Panc1 (cell line): Measurements from ENCODE around the gene BCL2L12. TPM values are rescaled to one million over a fixed set of nuclear protein-coding genes. Genes with fewer than 3 reads are reported as not detected.

Experiments
- ATAC-seq: fragments of 200-7000 bp; cut with Tn5 transposase; 2 replicates; pipeline ENCODE4 v1.9.1; 2020; ENCODE audit warnings: mild to moderate bottlenecking, moderate library complexity
- BruUV-seq: library from RNA; stranded (reverse); fragments of 400-500 nt; replicated peaks from 2 replicates; lab custom pipeline; 2021; lab: Mats Ljungman, UMichigan
- CTCF ChIA-PET: fragments of 300-600 bp; sonication (Branson Sonifier 250); formaldehyde crosslinking; loops from one replicate; lab custom pipeline; 2022; ENCODE audit warnings: antibody characterized with exemption; lab: Charles Lee
- POLR2A ChIA-PET: fragments of 300-600 bp; sonication (Branson Sonifier 250); formaldehyde crosslinking; loops from one replicate; lab custom pipeline; 2022; ENCODE audit warnings: antibody characterized with exemption; lab: Charles Lee
- DNase-seq: peaks from one replicate; pipeline ENCODE4 v3.0.0-alpha.2; 2010; ENCODE audit warnings: low read depth, low spot score
- H3K27ac ChIP-seq: 2 replicates; pipeline ENCODE4 v1.5.1; 2011; ENCODE audit warnings: mild to moderate bottlenecking, low read length, inconsistent platforms
- H3K27me3 ChIP-seq: fragments of 200-500 bp; sonication (Bioruptor generic); 2 replicates; pipeline ENCODE4 v1.6.0; 2014; ENCODE audit warnings: low read length, inconsistent platforms; ENCODE audit not compliant: control insufficient read depth, insufficient read depth
- H3K36me3 ChIP-seq: fragments of 200-500 bp; sonication (Bioruptor generic); 2 replicates; pipeline ENCODE4 v1.5.1; 2014; ENCODE audit warnings: inconsistent platforms, mild to moderate bottlenecking, low read length, moderate library complexity; ENCODE audit not compliant: control insufficient read depth, insufficient read depth
- H3K4me1 ChIP-seq: 2 replicates; pipeline ENCODE4 v1.5.1; 2011; ENCODE audit warnings: inconsistent platforms, mild to moderate bottlenecking, low read length, moderate library complexity; ENCODE audit not compliant: control insufficient read depth, insufficient read depth
- H3K4me3 ChIP-seq, 2 experiments: 2 replicates each; pipeline ENCODE4 v1.5.1; 2011 to 2012; ENCODE audit warnings: low read depth in 2 of 2, low read length in 2 of 2, mild to moderate bottlenecking in 2 of 2, inconsistent platforms in 1 of 2, moderate library complexity in 1 of 2
- H3K9me3 ChIP-seq: fragments of 200-500 bp; sonication (Bioruptor generic); 2 replicates; pipeline ENCODE4 v1.5.1; 2014; ENCODE audit warnings: low read depth, mild to moderate bottlenecking, inconsistent platforms, low read length, moderate library complexity; ENCODE audit not compliant: control insufficient read depth, insufficient read depth
- POLR2AphosphoS5 ChIP-seq: IDR thresholded peaks from 2 replicates; pipeline ENCODE4 v1.6.1; 2012; ENCODE audit warnings: mild to moderate bottlenecking, low read depth, low read length, moderate library complexity
- SIN3A ChIP-seq: IDR thresholded peaks from 2 replicates; pipeline ENCODE4 v1.6.1; 2012; ENCODE audit warnings: low read depth, mild to moderate bottlenecking, low read length, moderate library complexity, borderline replicate concordance; ENCODE audit not compliant: insufficient read depth
- TCF7L2 ChIP-seq: IDR thresholded peaks from 2 replicates; pipeline ENCODE4 v1.6.1; 2011; ENCODE audit warnings: mild to moderate bottlenecking, low read depth, low read length, inconsistent platforms
- in situ Hi-C: cut with HindIII; loops from 2 replicates; pipeline ENCODE4 v1.10.0; 2016; ENCODE audit warnings: low sequenced_read_pairs, low pct_unique_long_range_greater_than_20kb
- intact Hi-C: fragments of 100-400 bp; cut with micrococcal nuclease; formaldehyde crosslinking; loops from one replicate; pipeline ENCODE4 v1.10.0; 2022; ENCODE audit not compliant: unreplicated experiment
- total RNA-seq: library from RNA; stranded (reverse); gene quantifications from one replicate; pipeline ENCODE4 v1.2.1, GENCODE V29; 2021; ENCODE audit not compliant: unreplicated experiment
- TF ChIP-seq, protein P1 (sequence below), 2 experiments: IDR thresholded peaks; 2 replicates each; pipeline ENCODE4 v1.6.1; 2011 to 2012; ENCODE audit warnings: low read depth in 2 of 2, control low read depth in 1 of 2, low read length in 1 of 2, mild to moderate bottlenecking in 1 of 2, moderate library complexity in 1 of 2; ENCODE audit not compliant: insufficient read depth in 1 of 2
- TF ChIP-seq, protein P2 (sequence below): fragments of 450-650 bp; IDR thresholded peaks from 2 replicates; pipeline ENCODE4 v1.5.1; 2017; ENCODE audit warnings: mild to moderate bottlenecking

The BCL2L12 gene
- total RNA-seq, 1 experiment from 2014 or later = 69.6 TPM

DNA sequence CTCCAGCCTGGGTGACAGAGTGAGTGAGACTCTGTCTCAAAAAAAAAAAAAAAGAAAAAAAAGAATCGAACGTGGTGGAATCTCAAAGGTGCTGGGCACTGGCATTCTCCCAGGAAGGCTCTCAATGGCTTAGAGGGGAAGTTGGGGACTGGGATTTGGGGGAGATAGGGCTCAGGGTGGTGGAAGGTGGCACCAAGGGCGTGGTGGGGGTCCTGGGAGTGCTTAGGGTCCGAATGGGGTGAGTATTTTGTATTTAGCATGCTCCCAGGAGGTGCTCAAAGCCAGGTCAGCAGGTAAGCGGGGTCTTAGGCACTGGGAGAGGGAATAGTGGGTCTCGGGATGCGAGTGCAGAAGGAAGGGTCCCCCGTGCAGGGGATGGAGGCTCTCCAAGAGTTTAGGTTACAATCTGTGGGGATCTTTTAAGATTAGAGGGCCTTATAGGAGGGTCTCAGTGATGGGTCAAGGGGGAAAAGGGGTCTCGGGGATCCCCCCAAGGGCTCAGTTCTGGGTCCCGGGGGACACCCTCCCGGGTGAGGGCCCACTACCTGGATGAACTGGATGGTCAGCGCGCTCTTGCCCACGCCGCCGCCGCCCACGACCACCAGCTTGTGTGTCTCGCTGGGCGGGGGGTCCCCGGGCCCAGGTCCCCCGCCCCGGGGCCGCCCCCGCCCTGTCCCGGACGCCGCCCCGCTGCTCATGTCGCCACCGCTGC lies 26.2 kb upstream of the BCL2L12 start:
- intact Hi-C loops = no loop called here
- Histone ChIP-seq H3K9me3 (no peaks in the 10 kb centered on the region), H3K36me3 (peaks cover 4% of the 10 kb centered on the region; the same call in 1 of the 2 replicates), H3K4me3 (peak overlapping the region; percentile 48 to 80), H3K27ac (peak overlapping the region; percentile 93), H3K27me3 (no peaks in the 10 kb centered on the region), H3K4me1 (peaks cover 16% of the 10 kb centered on the region)
- ChIA-PET POLR2A (interaction anchor here (0.9 to 1.4 kb wide), 3 partner anchors 8 to 37 kb away, joined by 4 to 5 read pairs (median 4); partner anchors contain the start of gene PRMT1), CTCF (interaction anchor here (0.6 kb wide), 1 partner anchor 22 kb away, joined by 4 read pairs; no protein-coding TSS in a partner anchor)
- ATAC-seq (no peak), DNase-seq (no peak)
- in situ Hi-C loops = no loop called here
- TSS peak; percentile 65 for BruUV-seq
- TF ChIP-seq, protein P1, sequence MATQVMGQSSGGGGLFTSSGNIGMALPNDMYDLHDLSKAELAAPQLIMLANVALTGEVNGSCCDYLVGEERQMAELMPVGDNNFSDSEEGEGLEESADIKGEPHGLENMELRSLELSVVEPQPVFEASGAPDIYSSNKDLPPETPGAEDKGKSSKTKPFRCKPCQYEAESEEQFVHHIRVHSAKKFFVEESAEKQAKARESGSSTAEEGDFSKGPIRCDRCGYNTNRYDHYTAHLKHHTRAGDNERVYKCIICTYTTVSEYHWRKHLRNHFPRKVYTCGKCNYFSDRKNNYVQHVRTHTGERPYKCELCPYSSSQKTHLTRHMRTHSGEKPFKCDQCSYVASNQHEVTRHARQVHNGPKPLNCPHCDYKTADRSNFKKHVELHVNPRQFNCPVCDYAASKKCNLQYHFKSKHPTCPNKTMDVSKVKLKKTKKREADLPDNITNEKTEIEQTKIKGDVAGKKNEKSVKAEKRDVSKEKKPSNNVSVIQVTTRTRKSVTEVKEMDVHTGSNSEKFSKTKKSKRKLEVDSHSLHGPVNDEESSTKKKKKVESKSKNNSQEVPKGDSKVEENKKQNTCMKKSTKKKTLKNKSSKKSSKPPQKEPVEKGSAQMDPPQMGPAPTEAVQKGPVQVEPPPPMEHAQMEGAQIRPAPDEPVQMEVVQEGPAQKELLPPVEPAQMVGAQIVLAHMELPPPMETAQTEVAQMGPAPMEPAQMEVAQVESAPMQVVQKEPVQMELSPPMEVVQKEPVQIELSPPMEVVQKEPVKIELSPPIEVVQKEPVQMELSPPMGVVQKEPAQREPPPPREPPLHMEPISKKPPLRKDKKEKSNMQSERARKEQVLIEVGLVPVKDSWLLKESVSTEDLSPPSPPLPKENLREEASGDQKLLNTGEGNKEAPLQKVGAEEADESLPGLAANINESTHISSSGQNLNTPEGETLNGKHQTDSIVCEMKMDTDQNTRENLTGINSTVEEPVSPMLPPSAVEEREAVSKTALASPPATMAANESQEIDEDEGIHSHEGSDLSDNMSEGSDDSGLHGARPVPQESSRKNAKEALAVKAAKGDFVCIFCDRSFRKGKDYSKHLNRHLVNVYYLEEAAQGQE (IDR thresholded peaks at IDR 0.05; ENCODE audit: insufficient read depth in 1 of 2, low read depth in 2 of 2, low read length in 1 of 2) = no peak
- TF ChIP-seq, protein P2, sequence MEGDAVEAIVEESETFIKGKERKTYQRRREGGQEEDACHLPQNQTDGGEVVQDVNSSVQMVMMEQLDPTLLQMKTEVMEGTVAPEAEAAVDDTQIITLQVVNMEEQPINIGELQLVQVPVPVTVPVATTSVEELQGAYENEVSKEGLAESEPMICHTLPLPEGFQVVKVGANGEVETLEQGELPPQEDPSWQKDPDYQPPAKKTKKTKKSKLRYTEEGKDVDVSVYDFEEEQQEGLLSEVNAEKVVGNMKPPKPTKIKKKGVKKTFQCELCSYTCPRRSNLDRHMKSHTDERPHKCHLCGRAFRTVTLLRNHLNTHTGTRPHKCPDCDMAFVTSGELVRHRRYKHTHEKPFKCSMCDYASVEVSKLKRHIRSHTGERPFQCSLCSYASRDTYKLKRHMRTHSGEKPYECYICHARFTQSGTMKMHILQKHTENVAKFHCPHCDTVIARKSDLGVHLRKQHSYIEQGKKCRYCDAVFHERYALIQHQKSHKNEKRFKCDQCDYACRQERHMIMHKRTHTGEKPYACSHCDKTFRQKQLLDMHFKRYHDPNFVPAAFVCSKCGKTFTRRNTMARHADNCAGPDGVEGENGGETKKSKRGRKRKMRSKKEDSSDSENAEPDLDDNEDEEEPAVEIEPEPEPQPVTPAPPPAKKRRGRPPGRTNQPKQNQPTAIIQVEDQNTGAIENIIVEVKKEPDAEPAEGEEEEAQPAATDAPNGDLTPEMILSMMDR = no peak
- TF ChIP-seq SIN3A (no peak), POLR2AphosphoS5 (no peak), TCF7L2 (no peak)

DNA sequence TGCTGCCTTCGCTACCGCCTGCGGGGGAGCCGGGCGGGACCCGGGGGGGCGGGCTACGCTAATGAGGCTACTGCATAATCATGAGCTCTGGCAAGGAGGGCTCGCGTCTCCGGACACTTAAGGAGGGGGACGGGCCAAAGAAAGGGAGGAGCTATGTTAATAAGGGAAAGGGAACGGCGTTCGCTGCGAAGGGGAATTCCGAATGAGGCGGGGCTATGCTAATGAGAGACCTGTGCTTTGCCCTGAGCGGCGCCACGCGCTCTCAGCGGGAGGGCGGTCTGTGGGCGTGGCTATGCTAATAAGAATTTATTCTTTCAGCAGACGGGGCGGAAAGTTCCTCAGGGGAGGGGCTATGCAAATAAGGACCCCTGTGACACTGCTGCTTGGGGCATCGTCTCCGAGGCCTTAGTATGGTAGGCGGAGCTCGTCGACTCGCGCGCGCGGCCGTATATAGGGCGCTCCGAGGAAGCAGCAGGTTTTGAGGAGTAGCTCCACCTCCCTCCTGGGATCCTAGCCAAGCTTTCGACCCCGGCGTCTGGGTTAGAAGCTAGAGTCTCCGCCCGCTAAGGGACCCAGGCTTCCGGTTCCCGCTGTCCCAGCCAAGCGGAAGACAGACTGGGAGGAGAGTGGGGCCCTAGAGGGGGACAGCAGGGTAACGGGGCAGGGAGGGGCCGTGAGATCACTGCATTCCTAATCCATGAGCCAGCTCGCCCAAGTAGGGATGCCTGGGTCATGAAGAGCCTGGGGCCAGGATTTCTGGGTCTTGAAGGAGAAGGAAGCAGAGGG lies 25.4 kb upstream of the BCL2L12 start, which contains the start of gene RRAS:
TSS of gene RRAS (minus strand) at position 31 of the 786 bp plus-strand sequence. CDS start 45 bp downstream, outside the sequence.
- ChIA-PET POLR2A (interaction anchor here (0.9 to 1.4 kb wide), 5 partner anchors 9 to 152 kb away, joined by 3 to 5 read pairs (median 4); partner anchors contain the start of genes PRMT1 and PRRG2), CTCF (interaction anchor here (0.6 kb wide), 2 partner anchors 9 to 23 kb away, joined by 3 to 4 read pairs; no protein-coding TSS in a partner anchor)
- peak; percentile 81 for ATAC-seq

More for the DNA sequence above, 25.4 kb upstream of the BCL2L12 start, which contains the start of gene RRAS:
- TF ChIP-seq, protein P2 = no peak
- peak; percentile 90; the same call in 1 of the 2 replicates for TF ChIP-seq POLR2AphosphoS5
- TF ChIP-seq TCF7L2 = no peak
- H3K9me3 ChIP-seq = no peaks in the 10 kb centered on the region
- H3K27me3 ChIP-seq = no peaks in the 10 kb centered on the region
- intact Hi-C loops (no loop called here), in situ Hi-C loops (no loop called here)
- BruUV-seq = no TSS peak
- peak within 1 kb of the TSS; percentile 49 to 80 for H3K4me3 ChIP-seq
- peaks cover 16% of the 10 kb centered on the region for H3K4me1 ChIP-seq
- peak within 1 kb of the TSS; percentile 99 for H3K27ac ChIP-seq
- peak; percentile 97 for DNase-seq
- H3K36me3 ChIP-seq = peaks cover 4% of the 10 kb centered on the region; the same call in 1 of the 2 replicates
